CD4-positive, CD25-positive, alpha-beta regulatory T cell (primary cell): ENCODE data around the gene TSTD1. TPM values are rescaled to one million over a fixed set of nuclear protein-coding genes. Genes with fewer than 3 reads are reported as not detected.

Experiments
- ATAC-seq, 2 donors: fragments of 150-1000 bp; cut with Tn5 transposase; one replicate each; pipeline ENCODE4 v1.10.0; 2021; ENCODE audit warnings: low read depth in 2 of 2, moderate number of reproducible peaks in 2 of 2, moderate library complexity in 1 of 2
- DNase-seq, 3 donors: peaks; one replicate each; pipeline versions ENCODE4 v3.0.0 to v3.0.0-alpha.2; 2012 to 2022; ENCODE audit warnings: mixed read lengths in 1 of 3
- H3K27ac ChIP-seq: one replicate; pipeline ENCODE4 v1.7.0; 2013; ENCODE audit warnings: mild to moderate bottlenecking, low read length; ENCODE audit not compliant: insufficient read depth, poor library complexity, severe bottlenecking
- H3K27me3 ChIP-seq: one replicate; pipeline ENCODE4 v1.7.0; 2013; ENCODE audit warnings: low read length; ENCODE audit not compliant: control insufficient read depth, insufficient read depth
- H3K36me3 ChIP-seq: one replicate; pipeline ENCODE4 v1.7.0; 2013; ENCODE audit warnings: mild to moderate bottlenecking, low read length, moderate library complexity; ENCODE audit not compliant: control insufficient read depth, insufficient read depth
- H3K4me1 ChIP-seq: 2 replicates; pipeline ENCODE4 v1.7.0; 2013; ENCODE audit warnings: mild to moderate bottlenecking, low read length; ENCODE audit not compliant: insufficient read depth, control insufficient read depth, poor library complexity, severe bottlenecking
- H3K4me3 ChIP-seq: one replicate; pipeline ENCODE4 v1.7.0; 2013; ENCODE audit warnings: low read depth, mild to moderate bottlenecking, low read length, moderate library complexity
- H3K9me3 ChIP-seq, 2 experiments: 1 replicate in 1 of 2; 2 replicates in 1 of 2; pipeline ENCODE4 v1.7.0; 2013; ENCODE audit warnings: low read length in 2 of 2, mild to moderate bottlenecking in 1 of 2, moderate library complexity in 1 of 2; ENCODE audit not compliant: control insufficient read depth in 2 of 2
- H3K27ac Mint-ChIP-seq, 3 donors: one replicate each; pipeline ENCODE4 v1.8.0; 2020 to 2022; ENCODE audit warnings: mild to moderate bottlenecking in 3 of 3, mixed read lengths in 3 of 3, moderate library complexity in 2 of 3
- H3K27me3 Mint-ChIP-seq: one replicate; pipeline ENCODE4 v1.8.0; 2022; ENCODE audit warnings: mild to moderate bottlenecking, mixed read lengths
- H3K36me3 Mint-ChIP-seq: one replicate; pipeline ENCODE4 v1.8.0; 2020; ENCODE audit warnings: mixed read lengths
- H3K4me1 Mint-ChIP-seq, 4 donors: one replicate each; pipeline ENCODE4 v1.8.0; 2020 to 2022; ENCODE audit warnings: mixed read lengths in 4 of 4, mild to moderate bottlenecking in 1 of 4
- H3K4me3 Mint-ChIP-seq, 4 donors: one replicate each; pipeline ENCODE4 v1.8.0; 2020 to 2022; ENCODE audit warnings: mild to moderate bottlenecking in 4 of 4, mixed read lengths in 4 of 4, moderate library complexity in 3 of 4
- H3K9me3 Mint-ChIP-seq, 7 donors: one replicate each; pipeline ENCODE4 v1.8.0; 2020 to 2022; ENCODE audit warnings: mixed read lengths in 7 of 7, mild to moderate bottlenecking in 3 of 7, moderate library complexity in 2 of 7
- polyA plus RNA-seq, 4 donors: library from polyadenylated mRNA; unstranded; fragments of 300-500 nt; fragmentation: Illumina TruSeq; gene quantifications; one replicate each; pipeline ENCODE4 v1.2.3, GENCODE V29; 2021
- total RNA-seq: library from RNA; stranded (reverse); gene quantifications from one replicate; pipeline ENCODE4 v1.2.3, GENCODE V29; 2022

The TSTD1 gene
- total and polyA plus RNA-seq, 5 donors from 2014 or later: 61.3 to 451 (median 421) TPM

DNA sequence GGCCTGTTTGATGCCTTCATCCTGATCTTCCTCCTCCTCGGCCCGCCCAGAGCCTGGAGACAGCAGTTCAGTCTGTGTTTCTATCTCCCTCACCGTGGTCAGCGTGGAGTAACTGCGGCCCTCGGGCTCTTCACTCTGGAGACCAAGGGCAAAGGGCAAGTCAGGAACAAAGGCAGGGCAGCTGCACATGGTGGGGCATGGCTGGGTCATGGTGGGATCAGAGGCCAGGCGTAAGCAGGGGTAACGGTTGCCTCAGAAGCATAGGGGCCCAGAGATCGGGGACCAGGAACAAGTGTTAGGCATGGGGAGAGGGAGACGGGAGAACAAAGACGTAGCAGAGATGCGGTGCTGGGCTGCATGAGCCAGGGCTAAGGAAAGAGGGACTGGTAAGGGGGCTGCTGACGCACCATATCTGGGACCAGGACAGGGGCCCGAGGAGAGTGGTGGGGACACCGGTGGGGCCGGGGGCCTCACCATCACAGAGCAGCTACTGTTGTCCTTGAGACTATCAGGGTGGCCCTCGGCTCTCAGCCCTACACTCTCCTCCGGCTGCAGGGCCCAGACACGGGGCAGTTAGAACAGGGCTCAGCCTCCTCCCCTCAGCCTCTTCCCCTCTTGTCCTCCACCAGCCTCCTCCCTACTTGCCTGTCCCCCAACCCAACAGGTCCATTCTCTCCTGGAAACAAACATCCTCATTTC lies 34.1 kb upstream of the TSTD1 start:
- Mint-ChIP-seq H3K27ac (peak overlapping the region in 1 of 3 donors; percentile 51), H3K27me3 (no peaks in the 10 kb centered on the region), H3K4me3 (no peak overlapping the region), H3K36me3 (peaks cover 6% of the 10 kb centered on the region), H3K4me1 (peaks cover 0 to 33% (median 16%) of the 10 kb centered on the region in 4 donors), H3K9me3 (no peaks in the 10 kb centered on the region)
- H3K36me3 ChIP-seq: no peaks in the 10 kb centered on the region
- H3K27ac ChIP-seq: no peak overlapping the region
- H3K27me3 ChIP-seq: no peaks in the 10 kb centered on the region
- peaks cover 37% of the 10 kb centered on the region for H3K4me1 ChIP-seq
- ATAC-seq (no peak), DNase-seq (no peak)
- H3K4me3 ChIP-seq: no peak overlapping the region
- H3K9me3 ChIP-seq: no peaks in the 10 kb centered on the region

DNA sequence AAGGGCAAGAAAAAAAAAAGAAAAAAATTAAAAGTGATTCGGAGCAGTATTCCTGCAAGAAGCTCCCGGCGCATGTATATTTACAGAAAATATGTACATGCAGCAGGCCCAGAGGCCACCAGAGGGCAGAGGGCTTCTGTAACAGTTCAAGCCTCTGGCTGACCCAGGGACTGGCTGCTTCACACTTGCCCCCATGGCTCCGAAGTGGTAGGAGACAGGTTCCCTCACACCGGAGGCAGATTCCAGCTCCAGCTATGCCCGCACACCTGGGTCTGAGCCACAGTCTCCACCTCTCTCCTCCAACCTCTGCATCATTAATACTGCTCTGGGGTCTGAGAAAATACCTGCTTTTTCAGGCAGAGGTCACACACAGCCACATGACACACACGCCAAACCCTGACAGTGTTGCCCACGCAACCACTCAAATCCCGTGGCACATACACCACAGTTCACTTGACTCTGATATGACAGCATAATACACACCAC lies 33.2 kb upstream of the TSTD1 start:
- Histone ChIP-seq H3K36me3 (no peaks in the 10 kb centered on the region), H3K4me1 (peaks cover 45% of the 10 kb centered on the region), H3K27ac (peak overlapping the region; percentile 89), H3K9me3 (no peaks in the 10 kb centered on the region), H3K4me3 (no peak overlapping the region), H3K27me3 (no peaks in the 10 kb centered on the region)
- Mint-ChIP-seq H3K27me3 (no peaks in the 10 kb centered on the region), H3K36me3 (peaks cover 8% of the 10 kb centered on the region), H3K4me3 (peak overlapping the region in 3 of 4 donors; percentile 8 to 31 (median 19)), H3K27ac (peak overlapping the region in 2 of 3 donors; percentile 80 to 97), H3K9me3 (no peaks in the 10 kb centered on the region), H3K4me1 (peaks cover under 1 to 43% (median 21%) of the 10 kb centered on the region in 4 donors)
- DNase-seq (peak; percentile 27 to 64 (median 36)), ATAC-seq (no peak)

DNA sequence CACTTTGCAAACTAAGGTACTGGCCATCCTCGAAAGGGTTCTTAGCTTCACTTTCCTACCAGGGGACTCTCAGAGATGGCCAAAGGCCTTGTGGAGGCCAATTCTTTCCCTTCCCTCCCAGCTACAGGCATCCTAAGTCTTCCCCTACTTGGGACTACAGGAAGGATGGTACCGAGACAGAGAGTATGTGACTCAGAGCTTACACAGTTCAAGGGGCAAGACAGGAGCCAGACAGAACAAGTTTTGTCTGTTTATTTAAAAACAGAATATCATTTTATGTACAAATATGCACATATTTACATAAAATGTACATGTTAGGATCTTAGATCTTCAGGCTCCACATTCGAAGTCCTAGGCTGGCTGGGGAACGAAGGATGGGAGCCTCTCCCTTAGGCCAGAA lies 32.0 kb upstream of the TSTD1 start:
- H3K4me3 Mint-ChIP-seq: peak overlapping the region in 2 of 4 donors; percentile 54 to 98
- Histone ChIP-seq H3K27me3 (no peaks in the 10 kb centered on the region), H3K4me3 (no peak overlapping the region), H3K36me3 (peaks cover 9% of the 10 kb centered on the region), H3K4me1 (peaks cover 57% of the 10 kb centered on the region), H3K27ac (peak overlapping the region; percentile 89), H3K9me3 (no peaks in the 10 kb centered on the region)
- H3K4me1 Mint-ChIP-seq: peaks cover 5 to 52% (median 26%) of the 10 kb centered on the region in 4 donors
- H3K9me3 Mint-ChIP-seq: no peaks in the 10 kb centered on the region
- DNase-seq (no peak), ATAC-seq (no peak)
- peak overlapping the region in 2 of 3 donors; percentile 95 to 97 for H3K27ac Mint-ChIP-seq
- no peaks in the 10 kb centered on the region for H3K27me3 Mint-ChIP-seq
- H3K36me3 Mint-ChIP-seq: peaks cover 13% of the 10 kb centered on the region

DNA sequence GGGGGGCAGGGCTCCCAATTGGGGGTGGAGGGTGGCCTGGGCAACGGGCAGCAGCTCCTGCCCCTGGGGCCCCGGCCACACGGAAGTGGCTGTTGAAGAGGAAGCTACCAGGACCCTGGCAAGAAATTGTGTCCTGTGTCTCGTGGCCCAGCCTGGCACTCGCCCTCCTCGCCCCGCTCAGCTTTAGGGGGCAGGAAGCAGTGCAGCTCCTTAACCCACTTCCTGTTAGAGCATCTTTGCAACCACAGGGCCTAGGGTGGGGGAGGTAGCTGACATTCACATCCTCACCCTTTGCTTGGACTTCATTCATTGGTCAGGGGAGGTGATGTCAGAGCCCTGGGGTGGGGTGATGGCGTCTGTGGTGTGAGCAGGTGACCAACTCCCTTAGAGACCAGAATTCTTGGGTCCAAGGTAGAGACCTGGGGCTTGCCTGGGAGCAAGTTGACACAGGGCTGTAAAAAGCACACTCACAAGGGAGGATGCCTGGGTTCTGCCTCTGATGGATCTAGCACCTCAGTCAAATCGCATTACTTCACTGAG lies 31.0 kb upstream of the TSTD1 start, which contains the start of gene ARHGAP30:
TSS of gene ARHGAP30 (minus strand) at position 161 of the 540 bp plus-strand sequence. CDS start 267 bp downstream, outside the sequence.
- H3K27ac Mint-ChIP-seq: peak within 1 kb of the TSS; percentile 97 to 100 (median 99)
- H3K36me3 Mint-ChIP-seq: peaks cover 13% of the 10 kb centered on the region
- H3K36me3 ChIP-seq: peaks cover 11% of the 10 kb centered on the region
- ATAC-seq (peak; percentile 86 to 89), DNase-seq (peak; percentile 76 to 98 (median 90))
- peak within 1 kb of the TSS; percentile 97 to 100 (median 98) for H3K4me3 Mint-ChIP-seq
- peaks cover 64% of the 10 kb centered on the region for H3K4me1 ChIP-seq
- H3K27me3 Mint-ChIP-seq: no peaks in the 10 kb centered on the region
- H3K27ac ChIP-seq: peak within 1 kb of the TSS; percentile 89
- no peaks in the 10 kb centered on the region for H3K9me3 Mint-ChIP-seq
- no peaks in the 10 kb centered on the region for H3K9me3 ChIP-seq
- peak within 1 kb of the TSS; percentile 97 for H3K4me3 ChIP-seq
- peaks cover 5 to 60% (median 27%) of the 10 kb centered on the region in 4 donors for H3K4me1 Mint-ChIP-seq
- no peaks in the 10 kb centered on the region for H3K27me3 ChIP-seq

DNA sequence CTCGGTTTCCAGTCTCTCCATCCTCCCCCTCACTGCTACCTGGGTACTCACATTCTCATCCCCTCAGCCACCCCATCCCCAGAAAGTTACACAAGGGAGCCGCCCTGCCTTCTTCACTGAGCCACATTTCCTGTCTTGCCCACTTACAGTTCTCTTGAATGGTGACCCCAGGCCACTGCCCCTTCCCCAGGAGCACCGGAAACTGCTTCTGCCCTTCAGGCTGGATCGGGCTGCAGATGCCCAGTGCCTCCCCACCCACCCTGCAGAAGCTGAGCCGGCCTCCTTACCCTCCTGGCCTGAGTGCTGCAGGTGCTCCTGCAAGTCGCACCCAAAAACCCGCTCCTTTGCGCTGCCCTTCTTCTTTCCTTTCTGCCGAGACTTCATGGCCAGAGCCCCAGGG lies 30.5 kb upstream of the TSTD1 start:
- H3K4me1 Mint-ChIP-seq: peaks cover 10 to 64% (median 32%) of the 10 kb centered on the region in 4 donors
- no peak for ATAC-seq
- no peaks in the 10 kb centered on the region for H3K9me3 Mint-ChIP-seq
- H3K4me3 Mint-ChIP-seq: peak overlapping the region; percentile 97 to 100 (median 98)
- no peaks in the 10 kb centered on the region for H3K27me3 Mint-ChIP-seq
- Histone ChIP-seq H3K27me3 (no peaks in the 10 kb centered on the region), H3K27ac (peak overlapping the region; percentile 89), H3K4me1 (peaks cover 70% of the 10 kb centered on the region), H3K9me3 (no peaks in the 10 kb centered on the region), H3K4me3 (peak overlapping the region; percentile 97), H3K36me3 (peaks cover 14% of the 10 kb centered on the region)
- DNase-seq: peak in 2 of 3 donors; percentile 25 to 59
- peak overlapping the region; percentile 97 to 100 (median 99) for H3K27ac Mint-ChIP-seq
- peaks cover 18% of the 10 kb centered on the region for H3K36me3 Mint-ChIP-seq

DNA sequence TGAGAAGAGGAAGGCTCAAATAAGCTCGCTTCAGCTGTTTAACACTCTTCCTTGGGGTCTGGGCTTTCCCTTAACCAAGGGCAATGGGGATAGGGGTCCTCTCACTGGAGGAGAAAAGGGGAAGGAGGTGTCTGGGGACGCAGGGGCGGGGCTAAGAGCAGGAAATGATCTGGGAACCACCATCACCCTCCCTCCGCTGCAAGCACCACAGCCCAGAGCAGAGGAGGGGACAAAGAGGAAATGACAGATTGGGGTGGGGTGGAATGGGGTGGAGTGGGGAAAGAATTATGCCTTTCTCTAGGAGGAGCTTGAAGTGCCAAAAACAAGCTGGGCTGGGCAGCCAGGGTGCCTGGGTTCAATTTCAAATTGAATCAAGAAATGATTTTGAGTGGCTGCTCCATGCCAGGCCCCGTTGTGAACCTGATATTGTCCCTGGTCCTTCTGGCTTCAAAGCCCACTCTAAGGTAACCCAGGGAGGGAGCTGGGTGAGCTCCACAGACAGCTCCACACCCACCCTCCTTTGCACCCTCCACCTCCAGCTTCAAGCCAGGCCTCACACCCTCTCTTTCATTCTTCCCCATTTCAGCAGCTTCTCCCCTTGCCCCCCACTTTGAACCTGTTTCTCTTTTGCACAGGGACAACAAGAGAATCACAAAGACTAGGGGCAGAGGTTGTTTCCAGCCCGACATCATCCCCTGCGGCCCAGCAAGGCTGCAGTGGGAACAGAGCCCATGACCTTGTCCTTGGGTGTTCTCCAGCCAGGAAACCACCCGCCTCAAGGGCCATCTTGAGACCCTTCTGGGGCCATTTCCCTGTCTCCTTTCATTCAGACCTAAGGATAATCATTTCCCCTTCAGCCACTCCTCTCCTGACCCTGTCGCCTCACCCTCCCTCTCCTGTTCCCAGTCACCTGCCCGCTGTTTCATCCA lies 29.8 kb upstream of the TSTD1 start:
- Mint-ChIP-seq H3K4me1 (peaks cover 16 to 71% (median 38%) of the 10 kb centered on the region in 4 donors), H3K27me3 (no peaks in the 10 kb centered on the region), H3K36me3 (peaks cover 22% of the 10 kb centered on the region), H3K4me3 (peak overlapping the region; percentile 97 to 100 (median 98)), H3K27ac (peak overlapping the region; percentile 97 to 100 (median 99)), H3K9me3 (no peaks in the 10 kb centered on the region)
- H3K4me3 ChIP-seq: peak overlapping the region; percentile 97
- H3K9me3 ChIP-seq: no peaks in the 10 kb centered on the region
- no peaks in the 10 kb centered on the region for H3K27me3 ChIP-seq
- DNase-seq (peak; percentile 75 to 95 (median 82)), ATAC-seq (peak; percentile 69)
- H3K36me3 ChIP-seq: peaks cover 20% of the 10 kb centered on the region
- peaks cover 76% of the 10 kb centered on the region for H3K4me1 ChIP-seq
- peak overlapping the region; percentile 89 for H3K27ac ChIP-seq

DNA sequence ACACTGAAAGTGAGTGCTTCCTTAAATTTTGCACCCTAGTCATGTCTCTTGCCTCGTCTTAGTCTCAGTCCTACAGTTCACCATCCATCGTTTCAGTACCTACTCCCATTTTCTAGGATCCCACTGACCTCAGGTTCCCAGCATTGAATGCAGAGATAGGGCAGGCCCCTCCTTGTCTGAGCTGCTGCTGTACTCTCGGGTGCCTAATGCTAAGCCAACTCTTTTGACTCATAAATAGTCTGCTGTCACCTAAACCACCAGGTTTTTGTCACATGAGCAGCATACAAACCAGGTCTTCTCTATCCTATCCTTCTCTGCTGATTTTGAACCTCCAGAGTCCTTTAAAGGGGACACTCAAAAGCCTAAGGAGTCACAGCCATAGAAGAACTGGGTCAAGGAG lies 27.9 kb upstream of the TSTD1 start:
- Histone ChIP-seq H3K4me3 (peak overlapping the region; percentile 86), H3K9me3 (no peaks in the 10 kb centered on the region), H3K4me1 (peaks cover 90% of the 10 kb centered on the region), H3K27me3 (no peaks in the 10 kb centered on the region), H3K36me3 (peaks cover 30% of the 10 kb centered on the region), H3K27ac (peak overlapping the region; percentile 89)
- Mint-ChIP-seq H3K36me3 (peaks cover 35% of the 10 kb centered on the region), H3K9me3 (no peaks in the 10 kb centered on the region), H3K4me3 (peak overlapping the region; percentile 97 to 100 (median 98)), H3K27me3 (no peaks in the 10 kb centered on the region), H3K4me1 (peaks cover 28 to 81% (median 47%) of the 10 kb centered on the region in 4 donors), H3K27ac (peak overlapping the region; percentile 93 to 99 (median 97))
- DNase-seq (no peak), ATAC-seq (no peak)
